ENCODE measurements around the gene ABCB6. TPM values are rescaled to one million over a fixed set of nuclear protein-coding genes. Genes with fewer than 3 reads are reported as not detected.

The ABCB6 gene
- total RNA-seq, 2 experiments from 2014 or later, result 6.4 to 10.2 TPM

GRCh38 chr2:219248845-219249202 is 30.1 kb upstream of the ABCB6 start:
- no TSS peak for BruUV-seq (replicated peaks)

GRCh38 chr2:219247678-219248642 is 29.2 kb upstream of the ABCB6 start:
- Histone ChIP-seq H3K36me3 (ENCODE audit: insufficient read depth, low read length) (peaks cover 54% of the 10 kb centered on the region), H3K4me3 (ENCODE audit: low read depth, low read length, poor library complexity, severe bottlenecking) (peak overlapping the region; percentile 84), H3K4me1 (ENCODE audit: insufficient read depth, low read length, poor library complexity, severe bottlenecking) (peaks cover 76% of the 10 kb centered on the region), H3K79me2 (ENCODE audit: insufficient read depth, low read depth, low read length) (peaks cover 52% of the 10 kb centered on the region), H3K4me2 (ENCODE audit: low read length) (peak overlapping the region; percentile 93), H4K20me1 (ENCODE audit: insufficient read depth, low read length) (no peaks in the 10 kb centered on the region), H3K9me2 (ENCODE audit: insufficient read depth, low read length) (no peaks in the 10 kb centered on the region), H3K27ac (ENCODE audit: low read depth, low read length, poor library complexity, severe bottlenecking) (peak overlapping the region; percentile 96), H3K9me3 (ENCODE audit: low read length) (no peaks in the 10 kb centered on the region), H2AFZ (ENCODE audit: low read length) (no peak overlapping the region)
- TF ChIP-seq CTCF (conservative IDR thresholded peaks at IDR 0.05; ENCODE audit: low read length) (peak; percentile 40; the same call in 1 of the 2 replicates), EZH2phosphoT487 (IDR thresholded peaks at IDR 0.05; ENCODE audit: borderline replicate concordance, low read depth, low read length) (no peak)
- CTCF ChIA-PET (ENCODE audit: unreplicated experiment), result interaction anchor here (0.6 to 3.3 kb wide), 3 partner anchors 10 to 75 kb away, joined by 3 to 13 read pairs (median 3); no protein-coding TSS in a partner anchor
- BruUV-seq (replicated peaks), result no TSS peak
- DNase-seq (ENCODE audit: low spot score), result peak; percentile 74
- intact Hi-C loops (cut with micrococcal nuclease; ENCODE audit: unreplicated experiment), result no loop called here
- POLR2A ChIA-PET, result interaction anchor here (0.5 to 3.5 kb wide), 8 partner anchors 8 to 136 kb away, joined by 3 to 28 read pairs (median 8); partner anchors contain the start of genes ANKZF1, ATG9A and ZFAND2B

More at GRCh38 chr2:219248845-219249202, 30.1 kb upstream of the ABCB6 start:
- H3K27ac ChIP-seq (ENCODE audit: low read depth, low read length, poor library complexity, severe bottlenecking), result peak overlapping the region; percentile 96
- ChIA-PET CTCF (ENCODE audit: unreplicated experiment) (interaction anchor here (0.7 to 3.3 kb wide), 4 partner anchors 16 to 90 kb away, joined by 4 to 13 read pairs (median 7); partner anchors contain the start of gene DNAJB2), POLR2A (interaction anchor here (0.5 to 3.5 kb wide), 11 partner anchors 9 to 135 kb away, joined by 3 to 28 read pairs (median 9); partner anchors contain the start of genes ANKZF1, ATG9A, CNPPD1 and ZFAND2B)
- H3K4me1 ChIP-seq (ENCODE audit: insufficient read depth, low read length, poor library complexity, severe bottlenecking), result peaks cover 76% of the 10 kb centered on the region
- DNase-seq (ENCODE audit: low spot score), result no peak
- peaks cover 59% of the 10 kb centered on the region for H3K79me2 ChIP-seq (ENCODE audit: insufficient read depth, low read depth, low read length)
- no peaks in the 10 kb centered on the region for H4K20me1 ChIP-seq (ENCODE audit: insufficient read depth, low read length)
- peak overlapping the region; percentile 84 for H3K4me3 ChIP-seq (ENCODE audit: low read depth, low read length, poor library complexity, severe bottlenecking)
- H3K4me2 ChIP-seq (ENCODE audit: low read length), result peak overlapping the region; percentile 93
- TF ChIP-seq EZH2phosphoT487 (IDR thresholded peaks at IDR 0.05; ENCODE audit: borderline replicate concordance, low read depth, low read length) (no peak), CTCF (conservative IDR thresholded peaks at IDR 0.05; ENCODE audit: low read length) (no peak)
- no peaks in the 10 kb centered on the region for H3K9me2 ChIP-seq (ENCODE audit: insufficient read depth, low read length)
- no peaks in the 10 kb centered on the region for H3K9me3 ChIP-seq (ENCODE audit: low read length)
- H3K36me3 ChIP-seq (ENCODE audit: insufficient read depth, low read length), result peaks cover 54% of the 10 kb centered on the region
- intact Hi-C loops (cut with micrococcal nuclease; ENCODE audit: unreplicated experiment), result loop anchor here (1.0 kb wide), 4 partner anchors 20 to 89 kb away; partner anchors contain the start of genes ANKZF1, ATG9A, NHEJ1 and ZFAND2B
- H2AFZ ChIP-seq (ENCODE audit: low read length), result no peak overlapping the region

Measured in OCI-LY7 (cell line).